Endodermal cell (in vitro differentiated cells): Measurements from ENCODE around the gene NUDT16L1. TPM values are rescaled to one million over a fixed set of nuclear protein-coding genes. Genes with fewer than 3 reads are reported as not detected.
A peak's percentile ranks its signal among the peaks of the same experiment; 100 is the strongest.

Experiments used
- DNase-seq: peaks from one replicate; pipeline ENCODE4 v3.0.0-alpha.2; 2017
- H3K27ac ChIP-seq: 2 replicates; pipeline ENCODE4 v1.5.1; 2013; ENCODE audit warnings: mild to moderate bottlenecking, low read depth, low read length, moderate library complexity
- H3K27me3 ChIP-seq: 2 replicates; pipeline ENCODE4 v1.6.1; 2013; ENCODE audit warnings: mild to moderate bottlenecking, low read length, moderate library complexity; ENCODE audit not compliant: insufficient read depth, control insufficient read depth, poor library complexity, severe bottlenecking
- H3K36me3 ChIP-seq: 2 replicates; pipeline ENCODE4 v1.7.0; 2013; ENCODE audit warnings: mild to moderate bottlenecking, low read length, moderate library complexity; ENCODE audit not compliant: control insufficient read depth, insufficient read depth
- H3K4me1 ChIP-seq: one replicate; pipeline ENCODE4 v1.7.0; 2013; ENCODE audit warnings: low read length; ENCODE audit not compliant: control insufficient read depth, insufficient read depth
- H3K4me3 ChIP-seq: 2 replicates; pipeline ENCODE4 v1.5.1; 2013; ENCODE audit warnings: mild to moderate bottlenecking, low read length, moderate library complexity
- H3K9ac ChIP-seq: 2 replicates; pipeline ENCODE4 v1.6.1; 2013; ENCODE audit warnings: mild to moderate bottlenecking, low read length, moderate library complexity; ENCODE audit not compliant: poor library complexity, severe bottlenecking; ENCODE audit errors: extremely low read depth
- H3K9me3 ChIP-seq: 2 replicates; pipeline ENCODE4 v1.6.1; 2013; ENCODE audit warnings: mild to moderate bottlenecking, low read length, moderate library complexity; ENCODE audit not compliant: control insufficient read depth
- H3K27ac Mint-ChIP-seq: 2 replicates; pipeline ENCODE4 v1.8.0; 2020; ENCODE audit warnings: mixed read lengths
- H3K27me3 Mint-ChIP-seq: 2 replicates; pipeline ENCODE4 v1.8.0; 2021; ENCODE audit warnings: mild to moderate bottlenecking, mixed read lengths; ENCODE audit not compliant: insufficient read depth
- H3K36me3 Mint-ChIP-seq: 2 replicates; pipeline ENCODE4 v1.8.0; 2020; ENCODE audit warnings: low read depth, mixed read lengths
- H3K4me1 Mint-ChIP-seq: 2 replicates; pipeline ENCODE4 v1.8.0; 2020; ENCODE audit warnings: mixed read lengths
- H3K4me3 Mint-ChIP-seq: 2 replicates; pipeline ENCODE4 v1.8.0; 2020; ENCODE audit warnings: mild to moderate bottlenecking, moderate library complexity, mixed read lengths
- H3K9me3 Mint-ChIP-seq: 2 replicates; pipeline ENCODE4 v1.8.0; 2020; ENCODE audit warnings: mild to moderate bottlenecking, mixed read lengths
- CTCF ChIP-seq: fragments of 200-600 bp; sonication (generic); conservative IDR thresholded peaks from 2 replicates; pipeline ENCODE4 v1.5.0; 2021; ENCODE audit warnings: antibody characterized with exemption, mild to moderate bottlenecking
- WGBS, 2 experiments: methylation state at CpG; one replicate each; pipeline versions ENCODE4 v1.1.5 to v1.1.7; 2013; ENCODE audit warnings: missing lambda C conversion rate in 2 of 2, mixed read lengths in 1 of 2; ENCODE audit not compliant: insufficient coverage in 1 of 2, insufficient read length in 1 of 2; 5-methylcytosine and 5-hydroxymethylcytosine counted together
- total RNA-seq, 2 donors: library from RNA; stranded (reverse); fragmentation: NEBNext Ultra II Directional in 1 of 2; extraction: Animal tissue kit (Norgen Biotek cat#: 25700) in 1 of 2; gene quantifications; 2 replicates in 1 of 2; 3 replicates in 1 of 2; pipeline ENCODE4 v1.2.1, GENCODE V29; 2021

Gene NUDT16L1
- total RNA-seq, 2 donors from 2014 or later, result 38.6 to 40.7 TPM

- H3K4me3 Mint-ChIP-seq, result no peak overlapping the region
- TF ChIP-seq CTCF, result no peak
- H3K27me3 ChIP-seq, result no peaks in the 10 kb centered on the region
- no peak overlapping the region for H3K9ac ChIP-seq
- H3K27ac ChIP-seq, result no peak overlapping the region
- no peaks in the 10 kb centered on the region for H3K27me3 Mint-ChIP-seq
- no peaks in the 10 kb centered on the region for H3K4me1 Mint-ChIP-seq
- H3K36me3 ChIP-seq, result peaks cover 24% of the 10 kb centered on the region
- WGBS, 2 experiments, result 89 to 93% methylated on average over 19 to 26 of the region's 26 CpGs
- no peaks in the 10 kb centered on the region for H3K9me3 Mint-ChIP-seq
- DNase-seq, result peak; percentile 42
- H3K4me1 ChIP-seq, result no peaks in the 10 kb centered on the region
- no peaks in the 10 kb centered on the region for H3K9me3 ChIP-seq
- peaks cover 12% of the 10 kb centered on the region for H3K36me3 Mint-ChIP-seq
- H3K4me3 ChIP-seq, result no peak overlapping the region
- no peak overlapping the region for H3K27ac Mint-ChIP-seq
These were observed 11.2 kb upstream of the NUDT16L1 start for GRCh38 chr16:4682084-4682591.

GRCh38 chr16:4682616-4683254, 10.6 kb upstream of the NUDT16L1 start:
- no peaks in the 10 kb centered on the region for H3K4me1 ChIP-seq
- H3K27me3 ChIP-seq, result no peaks in the 10 kb centered on the region
- Mint-ChIP-seq H3K4me1 (no peaks in the 10 kb centered on the region), H3K36me3 (peaks cover 12% of the 10 kb centered on the region), H3K27ac (peak overlapping the region; percentile 74), H3K9me3 (no peaks in the 10 kb centered on the region), H3K27me3 (no peaks in the 10 kb centered on the region), H3K4me3 (no peak overlapping the region)
- no peaks in the 10 kb centered on the region for H3K9me3 ChIP-seq
- DNase-seq, result peak; percentile 93
- TF ChIP-seq CTCF, result peak; percentile 84
- no peak overlapping the region for H3K9ac ChIP-seq
- H3K27ac ChIP-seq, result no peak overlapping the region
- H3K4me3 ChIP-seq, result no peak overlapping the region
- WGBS, 2 experiments, result 84 to 92% methylated on average over 14 to 36 of the region's 36 CpGs
- peaks cover 29% of the 10 kb centered on the region for H3K36me3 ChIP-seq

- TF ChIP-seq CTCF, result no peak
- Mint-ChIP-seq H3K27ac (peak overlapping the region; percentile 74), H3K4me1 (no peaks in the 10 kb centered on the region), H3K36me3 (peaks cover 7% of the 10 kb centered on the region), H3K4me3 (no peak overlapping the region), H3K27me3 (no peaks in the 10 kb centered on the region), H3K9me3 (no peaks in the 10 kb centered on the region)
- Histone ChIP-seq H3K27me3 (no peaks in the 10 kb centered on the region), H3K9me3 (no peaks in the 10 kb centered on the region), H3K9ac (no peak overlapping the region), H3K27ac (no peak overlapping the region), H3K36me3 (peaks cover 32% of the 10 kb centered on the region), H3K4me3 (no peak overlapping the region), H3K4me1 (no peaks in the 10 kb centered on the region)
- WGBS, 2 experiments, result 93% methylated on average over 10 to 17 of the region's 17 CpGs
- no peak for DNase-seq
These were observed 9.9 kb upstream of the NUDT16L1 start for GRCh38 chr16:4683255-4684057.
